WTC11 (cell line): ENCODE measurements around the gene DIS3. TPM values are rescaled to one million over a fixed set of nuclear protein-coding genes. Genes with fewer than 3 reads are reported as not detected.

Experiments used
- ATAC-seq: fragments of 200-7000 bp; cut with Tn5 transposase; 2 replicates; pipeline ENCODE4 v1.10.0; 2021; ENCODE audit warnings: mild to moderate bottlenecking, moderate library complexity
- CTCF ChIA-PET: fragments of 300-600 bp; sonication (Branson Sonifier 250); formaldehyde crosslinking; loops from one replicate; lab custom pipeline; 2021; ENCODE audit warnings: antibody characterized with exemption; lab: Charles Lee
- POLR2A ChIA-PET: fragments of 350-600 bp; sonication (Branson Sonifier 250); formaldehyde crosslinking; loops from one replicate; lab custom pipeline; 2021; ENCODE audit warnings: antibody characterized with exemption; lab: Charles Lee
- DNase-seq: peaks from one replicate; pipeline ENCODE4 v3.0.0; 2021; ENCODE audit warnings: low spot score
- H3K27ac Mint-ChIP-seq: 2 replicates; pipeline ENCODE4 v1.8.0; 2021; ENCODE audit warnings: mixed read lengths
- H3K27me3 Mint-ChIP-seq: 2 replicates; pipeline ENCODE4 v1.8.0; 2021; ENCODE audit warnings: low read depth, mild to moderate bottlenecking, moderate library complexity, mixed read lengths
- H3K36me3 Mint-ChIP-seq: 2 replicates; pipeline ENCODE4 v1.8.0; 2021; ENCODE audit warnings: mixed read lengths
- H3K4me1 Mint-ChIP-seq: 2 replicates; pipeline ENCODE4 v1.8.0; 2022; ENCODE audit warnings: mixed read lengths
- H3K4me3 Mint-ChIP-seq: 2 replicates; pipeline ENCODE4 v1.8.0; 2021; ENCODE audit warnings: mild to moderate bottlenecking, moderate library complexity, mixed read lengths
- H3K9me3 Mint-ChIP-seq: 2 replicates; pipeline ENCODE4 v1.8.0; 2021; ENCODE audit warnings: mixed read lengths
- ARID4B ChIP-seq: sonication (generic); formaldehyde crosslinking; IDR thresholded peaks from 2 replicates; pipeline ENCODE4 v1.8.0; 2023; ENCODE audit warnings: missing genetic modification reagents, mild to moderate bottlenecking, borderline replicate concordance
- ATF2 ChIP-seq: sonication (generic); formaldehyde crosslinking; IDR thresholded peaks from 2 replicates; pipeline ENCODE4 v1.8.1; 2022; ENCODE audit warnings: low read depth, missing genetic modification reagents, borderline replicate concordance
- ELF4 ChIP-seq: sonication (generic); formaldehyde crosslinking; IDR thresholded peaks from 2 replicates; pipeline ENCODE4 v1.8.1; 2022; ENCODE audit warnings: low read depth, mild to moderate bottlenecking, moderate library complexity, missing genetic modification reagents
- ESRRA ChIP-seq: sonication (generic); formaldehyde crosslinking; IDR thresholded peaks from 2 replicates; pipeline ENCODE4 v1.8.1; 2022; ENCODE audit warnings: mild to moderate bottlenecking, missing genetic modification reagents, borderline replicate concordance
- FOXP1 ChIP-seq: sonication (generic); formaldehyde crosslinking; IDR thresholded peaks from 2 replicates; pipeline ENCODE4 v1.8.0; 2022; ENCODE audit warnings: missing genetic modification reagents, mild to moderate bottlenecking, moderate library complexity, borderline replicate concordance
- GRHL2 ChIP-seq: fragments of 250-450 bp; sonication (Bioruptor Pico); IDR thresholded peaks from 2 replicates; pipeline ENCODE4 v1.8.0; 2022; ENCODE audit warnings: mild to moderate bottlenecking, moderate library complexity; ENCODE audit not compliant: insufficient replicate concordance, severe bottlenecking
- MXD4 ChIP-seq: fragments of 250-450 bp; sonication (Bioruptor Pico); IDR thresholded peaks from 2 replicates; pipeline ENCODE4 v1.8.0; 2021; ENCODE audit warnings: mild to moderate bottlenecking, moderate library complexity, borderline replicate concordance
- NFE2L1 ChIP-seq: sonication (generic); formaldehyde crosslinking; IDR thresholded peaks from 2 replicates; pipeline ENCODE4 v1.8.1; 2023; ENCODE audit warnings: missing genetic modification reagents
- PRDM15 ChIP-seq: sonication (generic); formaldehyde crosslinking; IDR thresholded peaks from 2 replicates; pipeline ENCODE4 v1.8.0; 2022; ENCODE audit warnings: missing genetic modification reagents
- RORB ChIP-seq: fragments of 250-450 bp; sonication (Bioruptor Pico); IDR thresholded peaks from 2 replicates; pipeline ENCODE4 v1.9.0; 2021; ENCODE audit warnings: mild to moderate bottlenecking
- TCF7 ChIP-seq: sonication (generic); formaldehyde crosslinking; IDR thresholded peaks from 2 replicates; pipeline ENCODE4 v1.8.0; 2022; ENCODE audit warnings: mild to moderate bottlenecking, low read depth, missing genetic modification reagents, moderate library complexity
- TEAD4 ChIP-seq: sonication (generic); formaldehyde crosslinking; IDR thresholded peaks from 2 replicates; pipeline ENCODE4 v1.8.0; 2022; ENCODE audit warnings: mild to moderate bottlenecking, missing genetic modification reagents
- ZNF121 ChIP-seq: sonication (generic); formaldehyde crosslinking; IDR thresholded peaks from 2 replicates; pipeline ENCODE4 v1.8.0; 2023; ENCODE audit warnings: missing genetic modification reagents
- ZNF219 ChIP-seq: sonication (generic); formaldehyde crosslinking; IDR thresholded peaks from 2 replicates; pipeline ENCODE4 v1.8.0; 2023; ENCODE audit warnings: missing genetic modification reagents, mild to moderate bottlenecking, borderline replicate concordance
- ZNF232 ChIP-seq: sonication (generic); formaldehyde crosslinking; IDR thresholded peaks from 2 replicates; pipeline ENCODE4 v1.8.0; 2022; ENCODE audit warnings: mild to moderate bottlenecking, missing genetic modification reagents
- ZNF396 ChIP-seq: fragments of 250-450 bp; sonication (Bioruptor Pico); IDR thresholded peaks from 2 replicates; pipeline ENCODE4 v1.8.0; 2021; ENCODE audit warnings: mild to moderate bottlenecking, moderate library complexity, borderline replicate concordance
- ZNF671 ChIP-seq: fragments of 250-450 bp; sonication (Bioruptor Pico); IDR thresholded peaks from 2 replicates; pipeline ENCODE4 v1.8.0; 2021; ENCODE audit warnings: mild to moderate bottlenecking
- total RNA-seq: library from RNA; stranded (reverse); gene quantifications from 3 replicates; pipeline ENCODE4 v1.2.3, GENCODE V29; 2021
- TF ChIP-seq, protein P1 (sequence below): sonication (generic); formaldehyde crosslinking; IDR thresholded peaks from 2 replicates; pipeline ENCODE4 v1.8.1; 2022; ENCODE audit warnings: missing genetic modification reagents, borderline replicate concordance
- TF ChIP-seq, protein P2 (sequence below): sonication (generic); formaldehyde crosslinking; conservative IDR thresholded peaks from 2 replicates; pipeline ENCODE4 v1.8.1; 2022; ENCODE audit warnings: mild to moderate bottlenecking, missing genetic modification reagents
- TF ChIP-seq, protein P3 (sequence below): fragments of 250-450 bp; sonication (Bioruptor Pico); IDR thresholded peaks from 2 replicates; pipeline ENCODE4 v2.1.2; 2022; ENCODE audit warnings: mild to moderate bottlenecking, moderate library complexity
- TF ChIP-seq, protein P4 (sequence below): sonication (generic); formaldehyde crosslinking; IDR thresholded peaks from 2 replicates; pipeline ENCODE4 v1.8.0; 2022; ENCODE audit warnings: mild to moderate bottlenecking, missing genetic modification reagents

DIS3 gene
- total RNA-seq, 1 experiment from 2014 or later: 39.9 TPM

GRCh38 chr13:72754111-72754510, 27.6 kb downstream of the DIS3 start (continued):
- TF ChIP-seq, protein P1, sequence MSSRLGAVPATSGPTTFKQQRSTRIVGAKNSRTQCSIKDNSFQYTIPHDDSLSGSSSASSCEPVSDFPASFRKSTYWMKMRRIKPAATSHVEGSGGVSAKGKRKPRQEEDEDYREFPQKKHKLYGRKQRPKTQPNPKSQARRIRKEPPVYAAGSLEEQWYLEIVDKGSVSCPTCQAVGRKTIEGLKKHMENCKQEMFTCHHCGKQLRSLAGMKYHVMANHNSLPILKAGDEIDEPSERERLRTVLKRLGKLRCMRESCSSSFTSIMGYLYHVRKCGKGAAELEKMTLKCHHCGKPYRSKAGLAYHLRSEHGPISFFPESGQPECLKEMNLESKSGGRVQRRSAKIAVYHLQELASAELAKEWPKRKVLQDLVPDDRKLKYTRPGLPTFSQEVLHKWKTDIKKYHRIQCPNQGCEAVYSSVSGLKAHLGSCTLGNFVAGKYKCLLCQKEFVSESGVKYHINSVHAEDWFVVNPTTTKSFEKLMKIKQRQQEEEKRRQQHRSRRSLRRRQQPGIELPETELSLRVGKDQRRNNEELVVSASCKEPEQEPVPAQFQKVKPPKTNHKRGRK: no peak
- TF ChIP-seq, protein P2, sequence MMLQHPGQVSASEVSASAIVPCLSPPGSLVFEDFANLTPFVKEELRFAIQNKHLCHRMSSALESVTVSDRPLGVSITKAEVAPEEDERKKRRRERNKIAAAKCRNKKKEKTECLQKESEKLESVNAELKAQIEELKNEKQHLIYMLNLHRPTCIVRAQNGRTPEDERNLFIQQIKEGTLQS (CRISPR knock-in tag): no peak

DNA sequence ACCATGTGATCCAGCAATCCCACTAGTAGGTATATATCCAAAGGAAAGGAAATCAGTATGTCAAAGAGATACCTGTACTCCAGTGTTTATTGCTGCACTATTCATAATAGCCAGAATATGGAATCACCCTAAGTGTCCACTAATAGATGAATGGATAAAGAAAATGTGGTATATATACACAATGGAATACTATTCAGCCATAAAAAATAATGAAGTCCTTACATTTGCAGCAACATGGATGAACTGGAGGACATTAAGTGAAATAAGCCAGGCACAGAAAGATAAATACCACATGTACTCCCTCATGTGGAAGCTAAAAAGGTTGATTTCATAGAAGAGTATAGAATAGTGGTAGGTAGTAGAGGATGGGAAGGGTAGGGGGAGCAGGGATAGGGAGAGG, 30.5 kb downstream of the DIS3 start:
- H3K4me3 Mint-ChIP-seq: no peak overlapping the region
- no peaks in the 10 kb centered on the region for H3K27me3 Mint-ChIP-seq
- ChIA-PET CTCF (no interaction called here), POLR2A (no interaction called here)
- peaks cover 4% of the 10 kb centered on the region; the same call in 1 of the 2 replicates for H3K9me3 Mint-ChIP-seq
- DNase-seq: no peak
- no peak for TF ChIP-seq MXD4 (CRISPR knock-in tag)
- TF ChIP-seq TEAD4 (CRISPR knock-in tag): no peak
- no peak for TF ChIP-seq PRDM15
- H3K27ac Mint-ChIP-seq: no peak overlapping the region
- H3K4me1 Mint-ChIP-seq: no peaks in the 10 kb centered on the region
- no peak for ATAC-seq
- peaks cover 75% of the 10 kb centered on the region for H3K36me3 Mint-ChIP-seq

GRCh38 chr13:72745260-72745659, 36.4 kb downstream of the DIS3 start:
- Mint-ChIP-seq H3K9me3 (no peaks in the 10 kb centered on the region), H3K4me1 (no peaks in the 10 kb centered on the region), H3K36me3 (peaks cover 59% of the 10 kb centered on the region), H3K4me3 (no peak overlapping the region), H3K27ac (no peak overlapping the region), H3K27me3 (no peaks in the 10 kb centered on the region)
- POLR2A ChIA-PET: no interaction called here
- CTCF ChIA-PET: no interaction called here
- no peak for ATAC-seq
- no peak for DNase-seq
- TF ChIP-seq ZNF232 (CRISPR knock-in tag): no peak
- TF ChIP-seq ELF4 (CRISPR knock-in tag): no peak
- no peak for TF ChIP-seq FOXP1
- no peak for TF ChIP-seq ZNF219
- TF ChIP-seq, protein P3, sequence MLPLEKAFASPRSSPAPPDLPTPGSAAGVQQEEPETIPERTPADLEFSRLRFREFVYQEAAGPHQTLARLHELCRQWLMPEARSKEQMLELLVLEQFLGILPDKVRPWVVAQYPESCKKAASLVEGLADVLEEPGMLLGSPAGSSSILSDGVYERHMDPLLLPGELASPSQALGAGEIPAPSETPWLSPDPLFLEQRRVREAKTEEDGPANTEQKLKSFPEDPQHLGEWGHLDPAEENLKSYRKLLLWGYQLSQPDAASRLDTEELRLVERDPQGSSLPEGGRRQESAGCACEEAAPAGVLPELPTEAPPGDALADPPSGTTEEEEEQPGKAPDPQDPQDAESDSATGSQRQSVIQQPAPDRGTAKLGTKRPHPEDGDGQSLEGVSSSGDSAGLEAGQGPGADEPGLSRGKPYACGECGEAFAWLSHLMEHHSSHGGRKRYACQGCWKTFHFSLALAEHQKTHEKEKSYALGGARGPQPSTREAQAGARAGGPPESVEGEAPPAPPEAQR: no peak
- TF ChIP-seq NFE2L1: no peak
- no peak for TF ChIP-seq ZNF121 (CRISPR knock-in tag)
- TF ChIP-seq, protein P4, sequence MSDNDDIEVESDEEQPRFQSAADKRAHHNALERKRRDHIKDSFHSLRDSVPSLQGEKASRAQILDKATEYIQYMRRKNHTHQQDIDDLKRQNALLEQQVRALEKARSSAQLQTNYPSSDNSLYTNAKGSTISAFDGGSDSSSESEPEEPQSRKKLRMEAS (CRISPR knock-in tag): no peak
- TF ChIP-seq ESRRA (CRISPR knock-in tag): no peak
- no peak for TF ChIP-seq ZNF396 (CRISPR knock-in tag)
- TF ChIP-seq GRHL2 (CRISPR knock-in tag): no peak
- no peak for TF ChIP-seq ATF2
- TF ChIP-seq ARID4B (CRISPR knock-in tag): no peak
- no peak for TF ChIP-seq RORB (CRISPR knock-in tag)
- no peak for TF ChIP-seq ZNF671 (CRISPR knock-in tag)
- no peak for TF ChIP-seq TCF7 (CRISPR knock-in tag)
